PC-9 (cell line): ENCODE results near the gene PUM2. TPM values are rescaled to one million over a fixed set of nuclear protein-coding genes. Genes with fewer than 3 reads are reported as not detected.

ENCODE experiments used
- BruUV-seq: library from RNA; stranded (reverse); fragments of 400-500 nt; replicated peaks from 2 replicates; lab custom pipeline; 2021; lab: Mats Ljungman, UMichigan
- CTCF ChIA-PET: fragments of 300-600 bp; sonication (Branson Sonifier 250); formaldehyde crosslinking; loops from one replicate; lab custom pipeline; 2022; ENCODE audit warnings: antibody characterized with exemption; lab: Charles Lee
- POLR2A ChIA-PET: fragments of 300-600 bp; sonication (Branson Sonifier 250); formaldehyde crosslinking; loops from one replicate; lab custom pipeline; 2022; ENCODE audit warnings: antibody characterized with exemption; ENCODE audit not compliant: unreplicated experiment; lab: Charles Lee
- DNase-seq, 2 experiments: peaks; one replicate each; pipeline versions ENCODE4 v3.0.0 to v3.0.0-alpha.2; 2015 to 2022; ENCODE audit warnings: mixed read lengths in 1 of 2
- H2AFZ ChIP-seq: fragments of 200-600 bp; sonication (generic); 2 replicates; pipeline ENCODE4 v1.8.1; 2017; ENCODE audit warnings: antibody characterized with exemption
- H3F3A ChIP-seq: fragments of 200-600 bp; sonication (generic); 2 replicates; pipeline ENCODE4 v1.8.1; 2017; ENCODE audit warnings: antibody characterized with exemption, mild to moderate bottlenecking, low read depth; ENCODE audit not compliant: insufficient read depth
- H3K27ac ChIP-seq: fragments of 200-600 bp; sonication (generic); 2 replicates; pipeline ENCODE4 v1.6.1; 2016; ENCODE audit warnings: mixed run types
- H3K27me3 ChIP-seq: fragments of 200-600 bp; sonication (generic); 2 replicates; pipeline ENCODE4 v1.6.1; 2016; ENCODE audit warnings: low read depth, mixed run types; ENCODE audit not compliant: insufficient read depth
- H3K36me3 ChIP-seq: fragments of 200-600 bp; sonication (generic); 2 replicates; pipeline ENCODE4 v1.6.1; 2016; ENCODE audit warnings: low read depth, mixed run types
- H3K4me1 ChIP-seq: fragments of 200-600 bp; sonication (generic); replicated peaks from 2 replicates; pipeline ENCODE4 v1.6.1; 2016; ENCODE audit warnings: mixed run types; ENCODE audit not compliant: insufficient read depth
- H3K4me2 ChIP-seq: fragments of 200-600 bp; sonication (generic); 2 replicates; pipeline ENCODE4 v1.6.1; 2017; ENCODE audit warnings: mixed run types
- H3K4me3 ChIP-seq: fragments of 200-600 bp; sonication (generic); 2 replicates; pipeline ENCODE4 v1.6.1; 2016; ENCODE audit warnings: mixed run types
- H3K79me2 ChIP-seq: fragments of 200-600 bp; sonication (generic); 2 replicates; pipeline ENCODE4 v1.6.1; 2017; ENCODE audit warnings: low read depth, mixed run types
- H3K9me2 ChIP-seq: fragments of 200-600 bp; sonication (generic); 2 replicates; pipeline ENCODE4 v1.8.1; 2017; ENCODE audit warnings: mild to moderate bottlenecking; ENCODE audit not compliant: insufficient read depth
- H3K9me3 ChIP-seq: fragments of 200-600 bp; sonication (generic); 2 replicates; pipeline ENCODE4 v1.8.1; 2016; ENCODE audit warnings: low read depth; ENCODE audit not compliant: insufficient read depth
- H4K20me1 ChIP-seq: fragments of 200-600 bp; sonication (generic); 2 replicates; pipeline ENCODE4 v1.8.1; 2017; ENCODE audit not compliant: insufficient read depth
- CTCF ChIP-seq: fragments of 200-600 bp; sonication (generic); conservative IDR thresholded peaks from 2 replicates; pipeline ENCODE4 v1.6.1; 2017; ENCODE audit warnings: mixed run types, antibody characterized with exemption, mild to moderate bottlenecking, moderate library complexity
- EZH2 ChIP-seq: fragments of 200-600 bp; sonication (generic); IDR thresholded peaks from 2 replicates; pipeline ENCODE4 v1.8.0; 2017; ENCODE audit warnings: antibody characterized with exemption, low read depth
- intact Hi-C: fragments of 100-400 bp; cut with micrococcal nuclease; formaldehyde crosslinking; loops from one replicate; pipeline ENCODE4 v1.10.0; 2022; ENCODE audit not compliant: unreplicated experiment
- total RNA-seq: library from RNA; stranded (reverse); gene quantifications from 2 replicates; pipeline ENCODE4 v1.2.3, GENCODE V29; 2021

PUM2 gene
- total RNA-seq, 1 experiment from 2014 or later, result 99.3 TPM

GRCh38 chr2:20218331-20219320 is 132.0 kb downstream of the PUM2 start:
- Histone ChIP-seq H2AFZ (no peak overlapping the region), H3K27ac (no peak overlapping the region), H3K9me2 (no peaks in the 10 kb centered on the region), H3K9me3 (no peaks in the 10 kb centered on the region), H4K20me1 (no peaks in the 10 kb centered on the region), H3K4me1 (peaks cover 43% of the 10 kb centered on the region), H3K36me3 (no peaks in the 10 kb centered on the region), H3K79me2 (peaks cover 58% of the 10 kb centered on the region), H3K27me3 (no peaks in the 10 kb centered on the region), H3K4me3 (no peak overlapping the region), H3K4me2 (no peak overlapping the region), H3F3A (peaks cover 26% of the 10 kb centered on the region; the same call in 1 of the 2 replicates)
- intact Hi-C loops, result no loop called here
- no TSS peak for BruUV-seq
- no peak for DNase-seq
- no peak for TF ChIP-seq EZH2
- CTCF ChIA-PET, result no interaction called here
- POLR2A ChIA-PET, result no interaction called here

- Histone ChIP-seq H3K4me3 (no peak overlapping the region), H4K20me1 (no peaks in the 10 kb centered on the region), H3K27ac (no peak overlapping the region), H3K9me2 (no peaks in the 10 kb centered on the region), H3F3A (peaks cover 23% of the 10 kb centered on the region; the same call in 1 of the 2 replicates), H3K36me3 (no peaks in the 10 kb centered on the region), H3K4me1 (peaks cover 46% of the 10 kb centered on the region), H3K27me3 (no peaks in the 10 kb centered on the region), H3K4me2 (no peak overlapping the region), H3K79me2 (peaks cover 51% of the 10 kb centered on the region), H2AFZ (no peak overlapping the region), H3K9me3 (no peaks in the 10 kb centered on the region)
- DNase-seq, result peak in 1 of 2 experiments; percentile 89
- ChIA-PET POLR2A (no interaction called here), CTCF (no interaction called here)
- intact Hi-C loops, result no loop called here
- TF ChIP-seq EZH2 (no peak), CTCF (no peak)
- no TSS peak for BruUV-seq
These were observed 133.3 kb downstream of the PUM2 start for GRCh38 chr2:20217041-20217970.

GRCh38 chr2:20216130-20217025 is 134.3 kb downstream of the PUM2 start:
- Histone ChIP-seq H4K20me1 (no peaks in the 10 kb centered on the region), H3K36me3 (no peaks in the 10 kb centered on the region), H3K4me3 (no peak overlapping the region), H2AFZ (no peak overlapping the region), H3F3A (peaks cover 20% of the 10 kb centered on the region; the same call in 1 of the 2 replicates), H3K4me2 (no peak overlapping the region), H3K79me2 (peaks cover 45% of the 10 kb centered on the region), H3K9me3 (no peaks in the 10 kb centered on the region), H3K27ac (no peak overlapping the region), H3K9me2 (no peaks in the 10 kb centered on the region), H3K4me1 (peaks cover 37% of the 10 kb centered on the region), H3K27me3 (no peaks in the 10 kb centered on the region)
- ChIA-PET POLR2A (no interaction called here), CTCF (interaction anchor here (0.5 kb wide), 1 partner anchor 43 kb away, joined by 3 read pairs; no protein-coding TSS in a partner anchor)
- no TSS peak for BruUV-seq
- TF ChIP-seq CTCF (no peak), EZH2 (no peak)
- intact Hi-C loops, result no loop called here
- DNase-seq, result no peak
